ENCODE measurements around the gene PARP15.

The PARP15 gene

GRCh38 chr3:122577409-122578031 lies at the start of gene PARP15:
PARP15 (plus strand) TSS chr3:122577650; CDS start chr3:122577668, 18 bp downstream.
- no peak for TF ChIP-seq CTCF (IDR thresholded peaks at IDR 0.05; ENCODE audit: poor library complexity, severe bottlenecking)
- Histone ChIP-seq H3K4me1 (ENCODE audit: insufficient read depth, poor library complexity, severe bottlenecking) (peaks cover 10% of the 10 kb centered on the region), H3K4me3 (ENCODE audit: severe bottlenecking) (no peak within 1 kb of the TSS), H3K27me3 (ENCODE audit: insufficient read depth, poor library complexity, severe bottlenecking) (no peaks in the 10 kb centered on the region), H3K27ac (ENCODE audit: poor library complexity, severe bottlenecking) (no peak within 1 kb of the TSS), H3K9me3 (ENCODE audit: severe bottlenecking) (peaks cover 9% of the 10 kb centered on the region), H3K36me3 (ENCODE audit: low read depth) (no peaks in the 10 kb centered on the region)
- no peak for DNase-seq (ENCODE audit: low spot score)
- ATAC-seq (ENCODE audit: low read depth): no peak

GRCh38 chr3:122530164-122530563 lies 47.3 kb upstream of the PARP15 start:
- H3K4me1 ChIP-seq (ENCODE audit: insufficient read depth, poor library complexity, severe bottlenecking): peaks cover 12% of the 10 kb centered on the region
- H3K27me3 ChIP-seq (ENCODE audit: insufficient read depth, poor library complexity, severe bottlenecking): no peaks in the 10 kb centered on the region
- H3K27ac ChIP-seq (ENCODE audit: poor library complexity, severe bottlenecking): no peak overlapping the region
- no peak for TF ChIP-seq CTCF (IDR thresholded peaks at IDR 0.05; ENCODE audit: poor library complexity, severe bottlenecking)
- DNase-seq (ENCODE audit: low spot score) (no peak), ATAC-seq (ENCODE audit: low read depth) (no peak)
- H3K36me3 ChIP-seq (ENCODE audit: low read depth): peaks cover 15% of the 10 kb centered on the region; the same call in 1 of the 2 replicates
- no peaks in the 10 kb centered on the region for H3K9me3 ChIP-seq (ENCODE audit: severe bottlenecking)
- H3K4me3 ChIP-seq (ENCODE audit: severe bottlenecking): no peak overlapping the region

- peak overlapping the region; percentile 19 for H3K27ac ChIP-seq (ENCODE audit: poor library complexity, severe bottlenecking)
- ATAC-seq (ENCODE audit: low read depth) (no peak), DNase-seq (ENCODE audit: low spot score) (no peak)
- no peak overlapping the region for H3K4me3 ChIP-seq (ENCODE audit: severe bottlenecking)
- H3K36me3 ChIP-seq (ENCODE audit: low read depth): peaks cover 16% of the 10 kb centered on the region; the same call in 1 of the 2 replicates
- no peaks in the 10 kb centered on the region for H3K27me3 ChIP-seq (ENCODE audit: insufficient read depth, poor library complexity, severe bottlenecking)
- H3K9me3 ChIP-seq (ENCODE audit: severe bottlenecking): no peaks in the 10 kb centered on the region
- no peak for TF ChIP-seq CTCF (IDR thresholded peaks at IDR 0.05; ENCODE audit: poor library complexity, severe bottlenecking)
- peaks cover 12% of the 10 kb centered on the region for H3K4me1 ChIP-seq (ENCODE audit: insufficient read depth, poor library complexity, severe bottlenecking)
Observed at GRCh38 chr3:122533480-122533879, 44.0 kb upstream of the PARP15 start.

GRCh38 chr3:122533931-122534334 lies 43.5 kb upstream of the PARP15 start:
- Histone ChIP-seq H3K27me3 (ENCODE audit: insufficient read depth, poor library complexity, severe bottlenecking) (no peaks in the 10 kb centered on the region), H3K9me3 (ENCODE audit: severe bottlenecking) (no peaks in the 10 kb centered on the region), H3K27ac (ENCODE audit: poor library complexity, severe bottlenecking) (peak overlapping the region; percentile 19), H3K4me1 (ENCODE audit: insufficient read depth, poor library complexity, severe bottlenecking) (peaks cover 12% of the 10 kb centered on the region), H3K4me3 (ENCODE audit: severe bottlenecking) (no peak overlapping the region), H3K36me3 (ENCODE audit: low read depth) (peaks cover 16% of the 10 kb centered on the region; the same call in 1 of the 2 replicates)
- ATAC-seq (ENCODE audit: low read depth): peak; percentile 100
- no peak for TF ChIP-seq CTCF (IDR thresholded peaks at IDR 0.05; ENCODE audit: poor library complexity, severe bottlenecking)
- DNase-seq (ENCODE audit: low spot score): peak; percentile 73

GRCh38 chr3:122535964-122536631 lies 41.4 kb upstream of the PARP15 start:
- Histone ChIP-seq H3K36me3 (ENCODE audit: low read depth) (peaks cover 19% of the 10 kb centered on the region; the same call in 1 of the 2 replicates), H3K27me3 (ENCODE audit: insufficient read depth, poor library complexity, severe bottlenecking) (no peaks in the 10 kb centered on the region), H3K4me1 (ENCODE audit: insufficient read depth, poor library complexity, severe bottlenecking) (peaks cover 12% of the 10 kb centered on the region), H3K4me3 (ENCODE audit: severe bottlenecking) (no peak overlapping the region), H3K9me3 (ENCODE audit: severe bottlenecking) (no peaks in the 10 kb centered on the region), H3K27ac (ENCODE audit: poor library complexity, severe bottlenecking) (no peak overlapping the region)
- DNase-seq (ENCODE audit: low spot score) (no peak), ATAC-seq (ENCODE audit: low read depth) (no peak)
- TF ChIP-seq CTCF (IDR thresholded peaks at IDR 0.05; ENCODE audit: poor library complexity, severe bottlenecking): no peak

Measured in RWPE2 (cell line).